ENCODE results near the gene HYDIN.
"Not testable (repeated sequence)": the region's sequence is repeated elsewhere in the genome, so short reads cannot be mapped to it uniquely, and the experiment has no call there.

HYDIN gene

GRCh38 chr16:70882311-70882710 is 348.2 kb downstream of the HYDIN start:
- H3K4me3 ChIP-seq (ENCODE audit: low read depth, low read length), result not testable (repeated sequence)

- H3K4me3 ChIP-seq (ENCODE audit: low read depth, low read length), result not testable (repeated sequence)
Measured at GRCh38 chr16:70877895-70878294, 352.6 kb downstream of the HYDIN start.

GRCh38 chr16:70876442-70876841 is 354.1 kb downstream of the HYDIN start:
- not testable (repeated sequence) for H3K4me3 ChIP-seq (ENCODE audit: low read depth, low read length)

- H3K4me3 ChIP-seq (ENCODE audit: low read depth, low read length), result not testable (repeated sequence)
Measured at GRCh38 chr16:70864698-70865097, 365.8 kb downstream of the HYDIN start.

GRCh38 chr16:70861996-70862395 is 368.5 kb downstream of the HYDIN start:
- not testable (repeated sequence) for H3K4me3 ChIP-seq (ENCODE audit: low read depth, low read length)

DNA sequence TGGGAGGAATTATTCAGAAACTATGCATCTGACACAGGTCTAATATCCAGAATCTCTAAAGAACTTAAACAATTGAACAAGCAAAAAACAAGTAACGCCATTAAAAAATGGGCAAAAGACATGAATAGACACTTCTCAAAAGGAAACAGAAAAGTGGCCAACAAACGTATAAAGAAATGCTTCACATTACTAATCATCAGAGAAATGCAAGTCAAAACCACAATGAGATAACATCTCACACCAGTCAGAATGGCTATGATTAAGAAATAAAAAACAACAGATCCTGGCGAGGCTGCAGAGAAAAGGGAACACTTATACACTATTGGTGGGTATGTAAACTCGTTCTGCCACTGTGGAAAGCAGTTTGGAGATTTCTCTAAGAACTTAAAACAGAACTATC is 379.2 kb downstream of the HYDIN start:
- H3K4me3 ChIP-seq (ENCODE audit: low read depth, low read length), result not testable (repeated sequence)

GRCh38 chr16:70823498-70824118 is 406.9 kb downstream of the HYDIN start:
- H3K4me3 ChIP-seq (ENCODE audit: low read depth, low read length), result not testable (repeated sequence)

DNA sequence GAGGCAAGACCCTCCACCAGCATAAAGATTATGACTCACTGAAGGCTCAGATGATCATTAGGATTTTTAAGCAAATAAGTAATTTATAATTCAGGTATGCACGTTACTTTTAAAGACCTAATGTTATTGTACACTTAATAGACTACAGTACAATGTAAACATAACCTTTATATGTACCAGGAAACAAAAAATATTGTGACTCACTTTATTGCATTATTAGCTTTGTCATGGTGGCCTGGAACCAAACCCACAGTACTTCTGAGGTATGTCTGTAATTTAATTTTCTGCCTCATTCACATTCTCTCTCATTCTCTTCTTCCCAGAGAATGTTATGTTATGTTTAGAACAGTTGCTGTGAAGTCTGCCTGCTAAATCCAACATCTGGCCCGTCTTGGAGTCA is 407.8 kb downstream of the HYDIN start:
- not testable (repeated sequence) for H3K4me3 ChIP-seq (ENCODE audit: low read depth, low read length)

DNA sequence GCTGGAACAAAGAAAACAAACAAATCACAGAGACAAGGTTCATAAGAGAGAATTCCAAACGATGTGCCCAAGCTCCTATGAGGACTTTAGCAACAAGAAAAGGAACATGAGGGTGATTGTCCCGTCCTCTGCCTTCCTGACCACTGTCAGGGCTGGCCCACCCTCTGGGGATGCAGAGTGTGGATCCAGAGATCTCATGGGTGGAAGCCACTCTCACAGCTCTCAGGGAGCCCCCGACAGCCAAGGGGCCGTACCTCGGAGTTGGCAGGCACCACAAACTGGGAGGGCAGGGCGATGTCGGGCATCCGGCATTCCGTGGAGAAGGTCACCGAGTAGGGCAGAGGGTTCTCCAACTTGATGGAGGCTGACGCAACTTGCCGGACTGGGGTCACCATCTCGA is 412.4 kb downstream of the HYDIN start:
- not testable (repeated sequence) for H3K4me3 ChIP-seq (ENCODE audit: low read depth, low read length)

DNA sequence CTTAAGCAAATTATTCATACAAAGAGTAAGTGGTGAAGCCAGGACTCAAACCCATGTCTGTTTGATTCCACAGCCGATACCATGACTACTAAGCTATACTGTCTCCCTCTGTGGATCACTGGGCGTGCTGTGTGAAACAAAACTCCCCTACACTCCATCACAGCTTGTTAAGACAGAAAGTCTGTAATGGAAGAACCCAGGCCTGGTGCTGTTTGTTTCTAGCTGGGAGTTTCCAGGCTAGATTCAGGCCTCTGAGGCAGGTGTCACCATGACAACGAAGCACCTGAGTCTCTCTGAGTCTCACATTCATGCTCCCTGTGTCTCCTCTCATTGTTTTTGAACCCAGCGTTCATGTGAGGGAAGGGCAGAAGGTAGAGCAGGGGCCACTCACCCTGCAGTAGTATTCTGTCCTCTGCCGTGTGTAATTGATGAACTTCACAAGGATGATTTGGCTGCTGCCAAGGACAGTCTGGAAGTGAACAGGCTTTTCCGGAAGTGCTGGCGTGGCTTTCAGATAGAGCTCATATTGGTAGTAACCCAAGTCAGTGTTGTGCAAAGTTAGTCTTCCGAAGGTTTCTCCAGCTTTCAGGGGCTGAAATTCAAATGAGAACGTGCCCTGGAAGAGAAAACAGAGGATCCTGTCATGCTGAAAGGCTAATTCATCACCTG is 421.0 kb downstream of the HYDIN start:
- no peak overlapping the region for H3K4me3 ChIP-seq (ENCODE audit: low read depth, low read length)

DNA sequence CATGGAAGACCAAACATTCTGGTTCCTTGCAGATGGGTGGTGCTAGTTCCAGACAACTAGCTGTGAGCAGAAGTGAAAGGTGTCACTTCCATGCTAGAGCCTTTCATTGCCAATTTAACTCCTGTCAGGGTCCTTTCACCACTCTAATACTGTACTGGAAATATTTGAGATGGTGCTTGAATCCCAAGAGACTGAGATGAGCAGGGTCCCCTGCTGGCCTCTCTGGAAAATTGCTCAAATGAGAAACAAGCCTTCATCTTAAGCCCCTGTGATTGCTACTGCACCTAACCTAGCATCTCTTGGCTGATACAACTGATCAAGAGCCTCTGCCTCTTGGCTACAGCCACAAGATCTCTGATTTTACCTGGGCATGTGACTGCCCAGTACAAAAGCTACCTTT is 422.2 kb downstream of the HYDIN start:
- no peak overlapping the region for H3K4me3 ChIP-seq (ENCODE audit: low read depth, low read length)

DNA sequence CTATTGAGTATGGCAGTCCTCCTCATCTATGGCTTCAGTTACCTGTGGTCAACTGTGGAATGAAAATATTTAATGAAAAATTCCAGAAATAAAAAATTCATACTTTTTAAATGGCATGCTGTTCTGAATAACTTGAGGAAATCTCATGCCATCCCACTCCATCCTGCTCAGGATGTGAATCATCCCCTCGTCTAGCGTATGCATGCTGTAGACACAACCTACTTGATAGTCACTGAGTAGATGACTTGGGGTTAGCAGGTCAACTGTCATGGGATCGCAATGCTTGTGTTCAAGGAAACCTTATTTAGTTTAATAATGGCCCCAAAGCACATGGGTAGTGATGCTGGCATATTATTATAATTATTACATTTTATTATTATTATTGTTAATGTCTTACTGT is 424.7 kb downstream of the HYDIN start:
- H3K4me3 ChIP-seq (ENCODE audit: low read depth, low read length), result no peak overlapping the region

GRCh38 chr16:70805380-70805779 is 425.1 kb downstream of the HYDIN start:
- H3K4me3 ChIP-seq (ENCODE audit: low read depth, low read length), result no peak overlapping the region

DNA sequence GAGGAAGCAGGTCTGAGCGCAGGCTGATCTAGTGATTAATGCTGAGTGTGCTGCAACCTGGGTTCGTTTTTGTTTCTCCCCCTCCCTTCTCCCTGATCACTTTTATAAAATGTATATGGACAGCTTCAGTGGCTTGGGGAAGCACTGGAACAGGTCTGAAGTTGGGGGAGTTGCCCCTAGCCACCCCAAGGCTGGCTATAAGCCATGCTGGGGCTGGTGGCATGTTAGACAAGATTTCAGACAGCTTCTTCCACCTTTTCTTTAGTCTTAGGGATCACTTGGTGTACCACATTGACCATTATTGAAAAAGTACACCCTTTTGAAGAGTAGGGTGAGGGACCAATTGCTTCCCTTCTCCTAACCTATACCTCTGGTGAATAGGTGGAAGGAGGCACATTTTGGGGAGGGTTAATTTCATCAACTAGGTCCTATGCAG is 425.8 kb downstream of the HYDIN start:
- H3K4me3 ChIP-seq (ENCODE audit: low read depth, low read length), result no peak overlapping the region

DNA sequence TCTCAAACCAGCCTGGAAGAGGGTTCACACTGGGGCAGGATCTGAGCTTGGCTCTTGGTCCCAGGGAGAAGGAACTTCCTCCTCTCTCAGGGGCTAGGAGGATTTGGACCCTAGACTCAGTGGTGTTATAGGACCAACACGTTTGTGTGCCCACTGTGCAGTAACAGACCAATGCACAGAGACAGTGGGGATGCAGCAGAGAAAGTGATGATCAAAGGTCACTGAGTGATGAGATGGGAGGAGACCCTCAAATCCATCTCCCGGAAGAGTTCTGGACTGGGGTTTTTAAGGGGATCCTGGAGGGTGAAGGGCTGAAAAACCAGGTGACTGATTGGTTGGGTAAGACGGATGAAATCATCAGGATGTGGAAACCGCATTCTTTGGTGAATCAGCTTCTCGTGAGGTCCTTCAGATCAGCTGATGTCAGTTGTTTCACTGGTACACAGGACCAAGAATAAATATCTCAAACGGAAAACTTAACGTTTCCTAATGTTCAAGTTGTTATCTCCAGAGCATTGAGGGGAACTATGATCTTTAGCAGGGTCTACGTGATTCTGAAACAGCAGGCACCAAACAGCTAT is 426.3 kb downstream of the HYDIN start:
- no peak overlapping the region for H3K4me3 ChIP-seq (ENCODE audit: low read depth, low read length)

GRCh38 chr16:70803319-70803718 is 427.2 kb downstream of the HYDIN start:
- H3K4me3 ChIP-seq (ENCODE audit: low read depth, low read length), result no peak overlapping the region

DNA sequence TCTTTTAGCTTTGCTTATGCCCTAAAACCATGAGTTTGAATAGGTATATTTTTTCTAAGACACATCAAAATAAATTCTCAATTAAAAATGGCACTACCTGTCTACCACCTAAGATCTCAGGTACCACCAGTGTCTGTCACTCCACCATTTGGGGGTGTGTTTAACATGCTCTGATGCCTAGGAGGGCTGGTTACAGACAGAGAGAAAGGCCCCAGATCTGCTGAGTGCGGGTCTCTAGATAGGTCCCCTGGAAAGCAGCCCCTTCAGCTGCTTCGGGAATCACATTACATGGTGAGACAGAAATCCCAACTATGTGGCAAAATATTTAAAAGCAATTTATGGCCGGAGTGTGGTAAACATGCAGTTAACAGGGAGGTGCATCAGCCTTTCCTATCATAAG is 428.9 kb downstream of the HYDIN start:
- no peak overlapping the region for H3K4me3 ChIP-seq (ENCODE audit: low read depth, low read length)

- H3K4me3 ChIP-seq (ENCODE audit: low read depth, low read length), result peak within 1 kb of the TSS; percentile 91
Measured at GRCh38 chr16:70800781-70801480, 429.6 kb downstream of the HYDIN start, which contains the start of gene VAC14. TSS of gene VAC14 (minus strand) at chr16:70801158. CDS start at chr16:70800900, 258 bp downstream.

- peak overlapping the region; percentile 91 for H3K4me3 ChIP-seq (ENCODE audit: low read depth, low read length)
Measured at GRCh38 chr16:70800311-70800710, 430.2 kb downstream of the HYDIN start.

GRCh38 chr16:70796301-70796700 is 434.2 kb downstream of the HYDIN start:
- H3K4me3 ChIP-seq (ENCODE audit: low read depth, low read length), result no peak overlapping the region

- H3K4me3 ChIP-seq (ENCODE audit: low read depth, low read length), result no peak overlapping the region
Measured at GRCh38 chr16:70795296-70795912, 435.1 kb downstream of the HYDIN start.

Measured in iPS-11a (cell line).